HG02763 (cell line): ENCODE results near the gene DACH1.

Experiments used
- ATAC-seq: cut with Tn5 transposase; IDR thresholded peaks from one replicate; pipeline ENCODE4 v1.9.1; 2021; ENCODE audit warnings: mild to moderate bottlenecking, moderate library complexity; ENCODE audit not compliant: unreplicated experiment

Gene DACH1

GRCh38 chr13:71714802-71715375 lies 152.1 kb downstream of the DACH1 start:
- ATAC-seq, result no peak

DNA sequence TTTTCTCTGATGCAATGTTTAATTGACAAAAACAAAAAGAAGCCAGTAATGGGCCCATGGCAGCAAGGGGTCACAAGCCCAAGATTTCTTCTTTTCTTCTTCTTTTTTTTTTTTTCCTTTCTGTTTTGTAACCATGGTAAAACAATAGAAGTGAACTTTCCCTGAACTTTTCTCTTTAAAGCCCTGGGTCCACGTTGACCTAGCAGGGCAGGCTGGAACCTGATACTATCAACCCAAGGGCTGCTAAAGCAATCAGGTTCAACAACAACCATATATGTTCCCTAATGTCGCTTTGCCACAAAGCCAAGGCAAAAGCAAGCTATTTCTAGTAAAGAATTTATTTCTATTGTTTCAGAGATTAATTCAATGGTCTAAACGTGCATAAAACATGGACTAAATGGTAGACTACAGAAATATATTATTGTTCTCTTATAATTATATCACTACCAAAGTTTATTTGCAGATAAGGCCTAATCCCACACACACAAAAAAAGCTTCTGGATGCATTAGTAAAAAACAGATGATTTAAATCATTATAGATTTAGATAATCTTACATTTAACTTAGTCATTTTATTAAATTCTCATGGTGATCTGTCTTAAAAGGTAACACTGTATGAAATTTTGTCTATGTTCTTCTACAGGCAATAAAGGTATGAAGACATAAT lies 153.9 kb downstream of the DACH1 start:
- no peak for ATAC-seq

DNA sequence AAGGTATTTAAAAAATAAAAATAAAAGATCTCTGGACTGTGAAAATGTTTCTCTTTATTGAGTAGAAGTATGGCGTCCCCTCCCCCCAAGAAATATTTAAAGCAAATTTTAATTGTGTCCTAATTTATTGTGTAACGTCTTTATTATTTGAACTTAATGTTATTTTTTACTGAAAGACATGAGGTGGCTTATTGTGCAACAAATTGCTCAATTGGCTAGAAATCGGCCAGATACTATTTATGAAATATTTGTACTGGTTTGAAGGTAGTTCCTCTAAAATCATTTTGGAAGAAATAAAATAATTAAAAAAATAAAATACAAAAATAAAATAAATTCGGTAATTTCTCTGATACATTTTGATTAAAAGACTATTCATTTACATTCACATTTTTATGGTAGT lies 162.3 kb downstream of the DACH1 start:
- ATAC-seq, result no peak

- ATAC-seq, result no peak
These were observed 163.9 kb downstream of the DACH1 start for GRCh38 chr13:71703138-71703537.

GRCh38 chr13:71702253-71702652 lies 164.8 kb downstream of the DACH1 start:
- ATAC-seq, result no peak

- ATAC-seq, result no peak
These were observed 165.3 kb downstream of the DACH1 start for GRCh38 chr13:71701741-71702140.

GRCh38 chr13:71699342-71699741 lies 167.7 kb downstream of the DACH1 start:
- ATAC-seq, result no peak

- no peak for ATAC-seq
These were observed 171.3 kb downstream of the DACH1 start for GRCh38 chr13:71695662-71696061.

- ATAC-seq, result no peak
These were observed 181.9 kb downstream of the DACH1 start for GRCh38 chr13:71685072-71685471.

GRCh38 chr13:71681901-71682613 lies 184.9 kb downstream of the DACH1 start:
- ATAC-seq, result no peak

GRCh38 chr13:71677124-71677523 lies 189.9 kb downstream of the DACH1 start:
- no peak for ATAC-seq

GRCh38 chr13:71672512-71672911 lies 194.5 kb downstream of the DACH1 start:
- ATAC-seq, result no peak

DNA sequence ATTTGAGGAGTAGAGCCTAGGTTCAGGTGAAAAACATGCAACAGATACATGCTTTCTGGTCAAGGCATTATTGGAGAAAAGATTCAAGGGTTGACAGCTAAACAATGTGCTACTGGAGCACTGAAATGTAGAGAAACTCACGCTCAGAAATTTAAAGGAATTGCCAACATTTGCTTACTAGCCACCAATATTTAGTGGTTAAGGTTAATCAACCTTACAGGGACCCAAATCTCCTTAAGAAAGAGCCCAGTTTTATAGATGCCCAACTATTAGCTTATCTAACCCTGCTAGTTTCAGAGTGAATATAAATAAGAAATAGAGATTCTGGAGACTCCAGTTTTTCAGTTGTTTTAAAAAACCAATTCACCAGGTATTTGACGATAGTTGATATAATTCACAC lies 203.6 kb downstream of the DACH1 start:
- ATAC-seq, result no peak

GRCh38 chr13:71661921-71662320 lies 205.1 kb downstream of the DACH1 start:
- no peak for ATAC-seq

- no peak for ATAC-seq
These were observed 207.6 kb downstream of the DACH1 start for GRCh38 chr13:71659404-71659803.

GRCh38 chr13:71645467-71645866 lies 221.5 kb downstream of the DACH1 start:
- no peak for ATAC-seq

GRCh38 chr13:71644579-71644978 lies 222.4 kb downstream of the DACH1 start:
- ATAC-seq, result no peak

DNA sequence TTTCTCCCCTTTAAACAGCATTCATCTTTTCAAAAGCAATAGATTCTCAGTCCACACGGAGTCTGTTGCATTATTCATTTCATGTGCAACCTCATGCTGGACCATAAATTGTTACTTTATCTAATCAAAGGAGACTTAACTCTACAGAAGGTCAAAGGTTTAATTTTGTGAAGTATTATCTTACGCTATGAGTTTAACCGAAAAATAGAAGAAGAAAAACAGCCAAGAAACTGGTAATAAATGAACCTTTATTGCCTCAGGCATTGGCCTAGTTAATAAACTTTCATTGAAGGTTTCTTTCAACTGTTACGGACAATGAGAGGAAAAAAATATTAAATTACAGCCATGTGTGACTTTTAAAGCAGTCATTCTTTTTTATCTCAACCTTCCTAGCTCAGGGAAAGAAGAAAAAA lies 223.6 kb downstream of the DACH1 start:
- ATAC-seq, result no peak

GRCh38 chr13:71638751-71639150 lies 228.3 kb downstream of the DACH1 start:
- ATAC-seq, result no peak

- no peak for ATAC-seq
These were observed 232.2 kb downstream of the DACH1 start for GRCh38 chr13:71634602-71635443.

DNA sequence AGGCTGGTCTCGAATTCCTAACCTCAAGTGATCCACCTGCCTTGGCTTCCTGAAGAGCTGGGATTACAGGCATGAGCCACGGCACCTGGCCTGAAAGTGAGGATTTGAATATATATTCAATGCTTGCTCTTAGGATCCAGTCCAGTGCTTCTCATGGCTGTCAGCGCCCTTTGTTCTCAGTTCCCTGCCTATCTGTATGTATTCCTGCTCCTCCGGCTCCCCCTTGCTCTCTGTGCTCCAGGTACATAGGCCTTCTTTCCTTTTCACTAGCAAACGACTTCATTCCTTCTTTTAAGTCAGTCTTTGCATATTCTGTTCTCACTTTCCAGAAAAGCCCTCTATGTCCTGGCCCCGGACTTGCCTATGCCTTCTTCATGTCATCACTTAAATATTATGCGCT lies 232.8 kb downstream of the DACH1 start:
- no peak for ATAC-seq
